NCI-H748 (cell line): Measurements from ENCODE around the gene CHST2.
"Not testable (repeated sequence)": the region's sequence is repeated elsewhere in the genome, so short reads cannot be mapped to it uniquely, and the experiment has no call there.

Source experiments
- DNase-seq: peaks from one replicate; lab custom pipeline; 2025; ENCODE audit not compliant: unreplicated experiment; lab: John Stamatoyannopoulos, UW

CHST2 gene

DNA sequence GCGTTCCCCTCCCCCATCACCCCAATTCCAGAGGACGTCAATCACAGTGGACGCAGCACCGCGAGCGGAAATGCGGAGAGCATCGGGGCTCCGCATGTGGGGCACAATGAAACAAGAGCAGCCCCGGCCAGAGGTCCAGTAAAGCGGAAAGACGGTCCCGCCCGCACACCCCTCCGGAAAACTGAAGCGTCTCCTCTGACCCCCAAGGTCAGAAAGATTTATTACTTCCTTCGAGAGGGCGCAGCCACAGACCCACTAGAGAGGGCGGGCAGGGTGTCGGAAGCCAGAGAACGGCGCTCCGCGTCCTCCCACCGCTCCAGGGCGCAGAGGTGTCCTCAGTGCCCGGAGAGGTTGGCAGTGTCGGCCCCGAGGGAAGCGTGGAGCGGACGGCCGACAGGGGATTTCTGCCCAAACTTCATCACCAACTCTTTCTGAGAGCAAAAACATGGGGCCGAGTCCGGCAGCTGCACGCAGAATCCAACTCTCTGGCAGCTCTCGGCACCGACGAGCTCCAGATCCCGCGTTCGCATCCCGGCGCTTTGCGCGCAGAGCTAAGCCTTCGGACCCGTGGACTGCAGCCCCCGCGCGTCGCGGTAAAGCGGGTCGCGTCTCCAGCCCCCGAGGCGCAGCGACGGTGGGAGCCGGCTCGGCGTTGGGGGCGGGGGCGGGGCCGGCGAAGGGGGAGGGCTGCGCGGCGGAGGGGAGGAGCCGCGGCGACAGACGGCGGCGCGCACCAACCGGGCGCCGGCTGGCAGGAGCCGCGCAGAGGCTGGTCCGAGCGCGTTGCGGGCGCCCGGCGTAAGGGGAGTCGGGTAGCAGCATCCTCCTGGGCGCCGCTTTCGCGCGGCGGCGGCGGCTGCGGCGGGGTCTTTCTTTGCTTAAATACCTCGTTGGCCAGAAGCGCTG, at the start of gene CHST2:
CHST2 (plus strand) TSS at position 763 of the 906 bp plus-strand sequence. CDS start 1,046 bp downstream, outside the sequence.
- peak; percentile 74 for DNase-seq

- DNase-seq: no peak
These were observed 48.5 kb upstream of the CHST2 start for GRCh38 chr3:143070977-143071551.

DNA sequence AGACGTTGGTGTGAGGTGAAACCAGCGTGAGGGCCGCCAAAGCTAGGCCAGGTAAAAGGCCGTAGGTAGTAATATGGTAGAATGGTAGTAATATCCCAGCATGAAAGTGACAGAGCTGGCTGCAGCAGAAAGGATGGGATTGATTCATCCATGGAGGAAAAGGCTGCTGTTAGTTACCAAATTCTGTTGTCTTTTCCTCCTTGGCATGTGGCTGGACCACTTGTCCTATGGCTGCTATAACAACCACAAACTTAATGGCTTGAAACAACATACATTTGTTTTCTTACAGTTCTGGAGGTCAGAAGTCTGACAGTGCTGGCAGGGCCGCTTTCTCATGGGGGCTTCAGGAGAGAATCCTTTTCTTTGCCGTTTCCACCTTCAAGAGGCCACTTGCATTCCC, 47.8 kb upstream of the CHST2 start:
- DNase-seq: no peak

DNA sequence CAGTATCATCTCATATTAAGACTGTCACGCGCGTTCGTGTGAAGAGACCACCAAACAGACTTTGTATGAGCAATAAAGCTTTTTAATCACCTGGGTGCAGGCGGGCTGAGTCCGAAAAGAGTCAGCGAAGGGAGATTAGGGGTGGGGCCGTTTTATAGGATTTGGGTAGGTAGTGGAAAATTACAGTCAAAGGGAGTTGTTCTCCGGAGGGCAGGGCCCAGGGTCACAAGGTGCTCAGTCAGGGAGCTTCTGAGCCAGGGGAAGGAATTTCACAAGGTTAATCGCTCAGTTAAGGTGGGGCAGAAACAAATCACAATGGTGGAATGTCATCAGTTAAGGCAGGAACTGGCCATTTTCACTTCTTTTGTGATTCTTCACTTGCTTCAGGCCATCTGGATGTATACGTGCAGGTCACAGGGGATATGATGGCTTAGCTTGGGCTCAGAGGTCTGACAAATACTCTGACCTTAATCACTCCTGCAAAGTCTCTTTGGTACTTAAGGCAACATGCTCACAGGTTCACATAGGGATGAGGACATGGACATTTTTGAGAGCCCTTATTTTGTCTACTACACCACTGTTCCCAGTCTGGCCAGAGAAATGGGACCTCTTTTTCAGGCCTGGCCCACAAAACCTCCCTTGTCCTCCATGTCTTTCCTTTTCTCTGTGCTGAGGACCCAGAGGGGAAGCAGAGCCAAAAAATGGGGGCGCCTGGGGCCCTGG, 47.1 kb upstream of the CHST2 start:
- not testable (repeated sequence) for DNase-seq

DNA sequence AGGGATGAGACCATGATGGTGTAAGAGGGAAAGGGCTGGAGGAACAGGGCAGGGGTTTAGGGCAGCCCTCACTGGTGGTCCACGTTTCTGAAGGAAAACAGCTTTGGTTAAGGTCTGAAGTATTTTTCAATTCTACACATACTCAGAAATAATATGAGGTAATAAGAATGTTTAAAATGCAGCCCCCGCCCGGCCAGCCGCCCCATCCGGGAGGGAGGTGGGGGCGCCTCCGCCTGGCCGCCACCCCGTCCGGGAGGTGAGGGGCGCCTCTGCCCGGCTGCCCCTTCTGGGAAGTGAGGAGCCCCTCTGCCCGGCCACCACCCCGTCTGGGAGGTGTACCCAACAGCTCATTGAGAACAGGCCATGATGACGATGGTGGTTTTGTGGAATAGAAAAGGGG, 46.0 kb upstream of the CHST2 start:
- not testable (repeated sequence) for DNase-seq

DNA sequence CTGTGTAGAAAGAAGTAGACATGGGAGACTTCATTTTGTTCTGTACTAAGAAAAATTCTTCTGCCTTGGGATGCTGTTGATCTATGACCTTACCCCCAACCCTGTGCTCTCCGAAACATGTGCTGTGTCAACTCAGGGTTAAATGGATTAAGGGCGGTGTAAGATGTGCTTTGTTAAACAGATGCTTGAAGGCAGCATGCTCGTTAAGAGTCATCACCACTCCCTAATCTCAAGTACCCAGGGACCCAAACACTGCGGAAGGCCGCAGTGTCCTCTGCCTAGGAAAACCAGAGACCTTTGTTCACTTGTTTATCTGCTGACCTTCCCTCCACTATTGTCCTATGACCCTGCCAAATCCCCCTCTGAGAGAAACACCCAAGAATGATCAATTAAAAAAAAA, 45.6 kb upstream of the CHST2 start:
- not testable (repeated sequence) for DNase-seq

DNA sequence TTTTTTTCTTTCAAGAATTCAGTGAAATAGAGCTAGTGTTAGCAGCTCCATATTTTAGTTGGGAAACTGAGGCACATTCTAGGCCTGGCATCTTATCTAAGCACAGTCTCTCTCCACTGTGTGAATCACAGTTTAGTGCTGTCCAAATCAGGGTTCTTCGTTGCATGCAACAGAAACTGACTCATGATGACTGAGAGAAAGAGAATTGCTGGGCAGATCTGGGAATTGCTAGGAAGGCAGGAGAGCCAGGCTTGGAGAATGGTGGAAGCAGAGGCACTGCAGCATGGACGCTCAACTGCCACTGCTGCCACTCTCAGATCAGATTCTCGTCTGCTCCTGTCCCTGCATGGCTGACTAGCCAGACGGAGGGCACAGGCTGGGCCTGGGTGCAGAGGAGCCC, 40.7 kb upstream of the CHST2 start:
- no peak for DNase-seq

DNA sequence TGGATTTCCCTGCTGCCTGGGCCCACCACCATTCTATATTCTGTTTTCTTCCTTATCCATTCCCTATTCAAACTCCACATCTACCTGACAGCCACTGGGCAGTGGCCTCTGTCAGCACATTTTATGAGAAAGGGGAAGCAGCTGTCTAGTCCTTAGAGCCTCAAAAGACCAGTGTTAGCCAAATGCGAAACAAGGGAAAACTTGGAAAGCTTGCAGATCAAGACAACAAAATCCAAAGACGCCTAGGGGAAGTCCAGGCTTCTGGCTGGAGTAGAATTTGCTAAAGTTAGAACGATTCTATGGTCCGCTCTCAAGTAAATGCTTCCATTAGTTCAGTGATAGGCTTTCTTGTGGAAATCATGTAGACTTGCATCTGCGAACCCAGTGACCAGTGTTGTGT, 39.4 kb upstream of the CHST2 start:
- no peak for DNase-seq

DNA sequence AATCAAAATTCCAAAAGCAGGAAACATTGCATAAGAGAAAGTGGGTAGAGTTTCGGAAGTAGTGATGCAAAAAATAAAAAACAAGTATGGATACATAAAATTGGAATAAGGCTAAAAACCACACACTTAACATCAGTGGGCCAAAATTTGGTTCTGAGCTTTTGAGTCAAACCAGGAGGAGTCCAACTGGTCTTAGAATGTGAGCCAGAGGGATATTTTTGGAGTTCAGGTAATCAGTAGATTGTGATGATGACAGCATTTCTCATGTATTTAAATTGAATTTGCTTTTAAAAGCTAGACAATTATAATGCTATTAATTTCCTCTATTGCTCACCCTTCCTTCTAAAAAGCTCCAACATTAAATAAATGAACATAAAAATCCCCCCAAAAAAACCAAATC, 38.2 kb upstream of the CHST2 start:
- no peak for DNase-seq

- no peak for DNase-seq
These were observed 37.5 kb upstream of the CHST2 start for GRCh38 chr3:143081844-143082778.

DNA sequence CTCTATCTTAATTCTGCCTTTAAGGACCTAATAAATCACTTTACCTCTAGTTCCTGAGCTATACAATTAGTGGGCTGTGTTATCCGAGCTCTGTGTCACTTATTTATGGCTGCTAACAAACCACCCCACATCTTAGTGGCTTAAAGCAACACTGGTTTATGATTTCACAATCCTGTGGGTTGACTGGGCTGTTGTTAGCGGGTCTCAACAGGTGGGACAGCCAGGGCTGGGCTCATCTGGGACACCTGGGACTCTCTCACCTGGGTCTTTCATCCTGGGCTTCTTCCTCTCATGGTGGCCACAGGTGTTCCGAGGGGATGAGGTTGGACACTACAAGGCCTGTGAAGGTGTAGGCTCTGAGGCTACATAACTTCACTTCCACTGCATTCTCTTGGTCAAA, 35.8 kb upstream of the CHST2 start:
- no peak for DNase-seq

DNA sequence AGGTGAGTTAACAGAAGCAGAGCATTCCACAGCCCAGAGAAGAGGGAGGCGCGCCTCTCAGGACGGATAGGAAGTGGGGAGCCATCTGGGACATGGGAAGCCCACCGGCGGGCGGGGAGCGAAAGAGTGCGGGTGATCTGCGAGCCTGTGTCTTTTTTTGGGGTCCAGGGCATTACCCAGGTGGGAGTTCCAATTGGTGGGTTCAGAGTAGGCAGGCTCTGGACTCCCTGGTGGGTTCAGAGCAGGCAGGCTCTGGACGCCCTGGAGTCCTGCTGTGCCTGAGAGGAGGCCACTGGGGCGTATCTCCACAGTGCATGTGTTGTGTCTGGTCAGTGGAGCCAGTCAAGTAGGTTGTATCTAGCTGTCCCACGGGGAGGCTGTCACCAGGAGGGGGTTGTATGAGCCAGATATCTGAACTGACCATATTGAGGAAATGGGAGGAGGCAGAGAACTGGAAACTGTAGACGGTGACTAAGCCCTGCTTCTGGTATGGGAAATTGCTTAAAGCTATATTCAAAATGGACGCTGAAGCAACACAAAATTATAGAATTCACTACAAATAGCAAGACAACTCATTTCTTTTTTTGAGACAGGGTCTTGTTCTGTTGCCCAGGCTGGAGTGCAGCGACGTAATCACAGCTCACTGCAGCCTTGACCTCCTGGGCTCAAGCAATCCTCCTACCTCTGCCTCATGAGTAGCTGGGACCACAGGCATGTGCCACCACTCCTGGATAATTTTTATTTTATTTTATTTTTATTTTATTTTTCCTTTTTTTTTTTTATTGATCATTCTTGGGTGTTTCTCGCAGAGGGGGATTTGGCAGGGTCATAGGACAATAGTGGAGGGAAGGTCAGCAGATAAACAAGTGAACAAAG, 34.5 kb upstream of the CHST2 start:
- DNase-seq: no peak

DNA sequence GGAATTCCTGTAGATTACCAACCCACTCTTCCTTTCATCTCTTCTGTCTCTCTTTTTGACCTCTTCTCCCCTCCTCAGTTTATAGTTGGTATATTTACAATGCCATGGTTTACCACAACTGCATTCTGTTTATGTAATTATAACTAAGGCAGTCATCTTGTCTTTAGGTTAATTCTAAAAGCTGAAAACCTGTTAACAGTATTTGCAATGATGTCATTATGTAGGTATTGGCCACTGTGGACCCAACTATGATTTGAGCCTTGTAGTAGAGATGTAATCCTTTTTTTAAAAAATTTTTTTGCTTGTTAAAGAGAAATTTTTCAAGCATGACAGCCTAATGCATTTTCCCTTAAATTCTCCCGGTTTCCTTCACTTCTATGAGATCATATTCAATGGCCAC, 30.7 kb upstream of the CHST2 start:
- DNase-seq: no peak

GRCh38 chr3:143089965-143090364, 29.6 kb upstream of the CHST2 start:
- DNase-seq: no peak

DNA sequence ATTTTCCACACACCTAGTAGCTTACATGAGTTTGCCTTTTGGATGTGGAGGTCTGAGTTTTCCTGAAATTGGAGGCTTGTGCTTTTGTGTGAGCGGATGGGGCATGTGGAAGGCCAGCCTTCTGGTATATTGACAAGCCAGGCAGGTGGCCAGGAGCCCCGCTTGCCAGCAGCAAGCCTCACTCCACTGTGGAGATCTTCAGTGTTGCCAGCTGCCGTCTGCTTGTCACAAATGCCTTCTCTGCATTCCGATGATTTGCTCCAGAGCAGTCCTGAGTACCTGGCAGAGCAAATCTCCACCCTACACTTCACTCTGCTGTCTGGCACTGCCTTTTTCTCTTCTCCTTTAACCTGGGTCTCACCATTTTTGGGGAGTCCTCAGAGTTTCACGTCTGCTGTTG, 29.1 kb upstream of the CHST2 start:
- peak; percentile 8 for DNase-seq

GRCh38 chr3:143090976-143091837, 28.4 kb upstream of the CHST2 start:
- peak; percentile 15 for DNase-seq

DNA sequence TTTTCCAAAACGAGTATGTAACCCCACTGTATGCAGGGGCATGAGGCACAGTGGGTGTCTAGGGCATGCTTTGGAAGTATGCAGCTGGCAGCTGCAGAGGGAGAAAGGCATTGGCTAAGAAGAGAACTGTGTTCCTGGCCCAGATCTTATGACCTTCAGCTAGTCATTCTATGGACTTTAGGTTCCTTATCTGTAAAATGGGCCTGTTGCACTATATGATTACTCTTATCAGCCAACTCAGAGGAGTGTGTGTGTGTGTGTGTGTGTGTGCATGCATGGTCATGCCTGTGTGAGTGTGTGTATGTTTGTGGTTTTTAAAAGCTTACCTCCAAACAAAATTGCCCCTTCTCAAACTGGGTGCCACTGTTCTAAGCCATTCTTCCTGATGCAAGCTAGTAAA, 27.4 kb upstream of the CHST2 start:
- DNase-seq: no peak

GRCh38 chr3:143095813-143096212, 23.8 kb upstream of the CHST2 start:
- DNase-seq: no peak
